Activated B cell treated with CpG ODN at 0.5 μM for 24 hours (primary cell): ENCODE results near the gene NFYC. TPM values are rescaled to one million over a fixed set of nuclear protein-coding genes. Genes with fewer than 3 reads are reported as not detected.

Source experiments
- ATAC-seq: fragments of 200-7000 bp; cut with Tn5 transposase; one replicate; pipeline ENCODE4 v1.10.0; 2021; ENCODE audit warnings: low read depth, mild to moderate bottlenecking, moderate library complexity
- CTCF ChIA-PET: fragments of 350-600 bp; sonication (Branson Sonifier 250); formaldehyde crosslinking; loops from one replicate; lab custom pipeline; 2021; ENCODE audit warnings: antibody characterized with exemption; lab: Charles Lee
- POLR2A ChIA-PET: fragments of 350-600 bp; sonication (Branson Sonifier 250); formaldehyde crosslinking; loops from one replicate; lab custom pipeline; 2021; ENCODE audit warnings: antibody characterized with exemption; lab: Charles Lee
- DNase-seq: peaks from one replicate; pipeline ENCODE4 v3.0.0; 2022
- H3K27ac Mint-ChIP-seq: one replicate; pipeline ENCODE4 v1.8.0; 2020; ENCODE audit warnings: mixed read lengths
- H3K27me3 Mint-ChIP-seq: one replicate; pipeline ENCODE4 v1.8.0; 2021; ENCODE audit warnings: mixed read lengths
- H3K36me3 Mint-ChIP-seq: one replicate; pipeline ENCODE4 v1.8.0; 2021; ENCODE audit warnings: low read depth, mixed read lengths
- H3K4me1 Mint-ChIP-seq: one replicate; pipeline ENCODE4 v1.8.0; 2021; ENCODE audit warnings: mixed read lengths
- H3K4me3 Mint-ChIP-seq: one replicate; pipeline ENCODE4 v1.8.0; 2020; ENCODE audit warnings: mild to moderate bottlenecking, mixed read lengths
- H3K9me3 Mint-ChIP-seq: one replicate; pipeline ENCODE4 v1.8.0; 2020; ENCODE audit warnings: mixed read lengths
- intact Hi-C: fragments of 100-400 bp; cut with micrococcal nuclease; formaldehyde crosslinking; loops from one replicate; pipeline ENCODE4 v1.15.1; 2024
- total RNA-seq: library from RNA; stranded (reverse); gene quantifications from 2 replicates; pipeline ENCODE4 v1.2.3, GENCODE V29; 2022
- TF ChIP-seq, protein P1 (sequence below): fragments of 200-600 bp; IDR thresholded peaks from one replicate; pipeline ENCODE4 v1.8.0; 2022; ENCODE audit warnings: antibody characterized with exemption, mild to moderate bottlenecking

Gene NFYC
- total RNA-seq, 1 donor from 2014 or later: 76.0 TPM

DNA sequence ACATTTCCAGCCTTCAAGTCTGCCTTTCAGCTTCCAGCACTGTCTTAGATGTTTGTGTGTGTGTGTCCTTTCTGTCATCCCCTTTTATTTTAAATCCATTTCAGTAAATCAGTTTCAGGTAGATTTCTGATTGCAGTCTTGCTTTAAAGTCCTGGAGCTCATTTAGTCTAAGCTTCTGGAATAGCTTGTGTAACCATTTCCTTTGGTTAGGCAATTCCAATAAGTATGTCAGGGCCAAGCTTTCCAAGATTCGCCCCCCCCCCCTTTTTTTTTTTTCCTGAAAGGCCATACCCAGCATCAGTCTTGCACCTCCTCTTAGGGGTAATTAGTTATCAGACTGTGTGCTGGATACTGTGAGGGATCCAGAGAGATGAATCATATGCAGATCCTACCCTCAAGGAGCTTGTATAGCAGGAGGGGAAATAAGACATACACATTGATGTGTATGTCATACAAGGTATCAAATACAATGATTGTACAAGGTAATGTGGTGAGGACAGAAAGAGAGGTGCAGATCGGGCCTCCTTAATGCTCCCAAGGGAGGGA, 41.3 kb downstream of the NFYC start:
- TF ChIP-seq, protein P1, sequence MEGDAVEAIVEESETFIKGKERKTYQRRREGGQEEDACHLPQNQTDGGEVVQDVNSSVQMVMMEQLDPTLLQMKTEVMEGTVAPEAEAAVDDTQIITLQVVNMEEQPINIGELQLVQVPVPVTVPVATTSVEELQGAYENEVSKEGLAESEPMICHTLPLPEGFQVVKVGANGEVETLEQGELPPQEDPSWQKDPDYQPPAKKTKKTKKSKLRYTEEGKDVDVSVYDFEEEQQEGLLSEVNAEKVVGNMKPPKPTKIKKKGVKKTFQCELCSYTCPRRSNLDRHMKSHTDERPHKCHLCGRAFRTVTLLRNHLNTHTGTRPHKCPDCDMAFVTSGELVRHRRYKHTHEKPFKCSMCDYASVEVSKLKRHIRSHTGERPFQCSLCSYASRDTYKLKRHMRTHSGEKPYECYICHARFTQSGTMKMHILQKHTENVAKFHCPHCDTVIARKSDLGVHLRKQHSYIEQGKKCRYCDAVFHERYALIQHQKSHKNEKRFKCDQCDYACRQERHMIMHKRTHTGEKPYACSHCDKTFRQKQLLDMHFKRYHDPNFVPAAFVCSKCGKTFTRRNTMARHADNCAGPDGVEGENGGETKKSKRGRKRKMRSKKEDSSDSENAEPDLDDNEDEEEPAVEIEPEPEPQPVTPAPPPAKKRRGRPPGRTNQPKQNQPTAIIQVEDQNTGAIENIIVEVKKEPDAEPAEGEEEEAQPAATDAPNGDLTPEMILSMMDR: no peak
- Mint-ChIP-seq H3K9me3 (no peaks in the 10 kb centered on the region), H3K36me3 (peaks cover 23% of the 10 kb centered on the region), H3K4me3 (no peak overlapping the region), H3K4me1 (peaks cover 45% of the 10 kb centered on the region), H3K27ac (no peak overlapping the region), H3K27me3 (no peaks in the 10 kb centered on the region)
- ChIA-PET POLR2A (interaction anchor here (0.6 to 2.7 kb wide), 4 partner anchors 28 to 580 kb away, joined by 3 to 11 read pairs (median 6); partner anchors contain the start of gene NFYC), CTCF (interaction anchor here (0.6 kb wide), 1 partner anchor 634 kb away, joined by 3 read pairs; no protein-coding TSS in a partner anchor)
- ATAC-seq (no peak), DNase-seq (no peak)
- intact Hi-C loops: no loop called here

DNA sequence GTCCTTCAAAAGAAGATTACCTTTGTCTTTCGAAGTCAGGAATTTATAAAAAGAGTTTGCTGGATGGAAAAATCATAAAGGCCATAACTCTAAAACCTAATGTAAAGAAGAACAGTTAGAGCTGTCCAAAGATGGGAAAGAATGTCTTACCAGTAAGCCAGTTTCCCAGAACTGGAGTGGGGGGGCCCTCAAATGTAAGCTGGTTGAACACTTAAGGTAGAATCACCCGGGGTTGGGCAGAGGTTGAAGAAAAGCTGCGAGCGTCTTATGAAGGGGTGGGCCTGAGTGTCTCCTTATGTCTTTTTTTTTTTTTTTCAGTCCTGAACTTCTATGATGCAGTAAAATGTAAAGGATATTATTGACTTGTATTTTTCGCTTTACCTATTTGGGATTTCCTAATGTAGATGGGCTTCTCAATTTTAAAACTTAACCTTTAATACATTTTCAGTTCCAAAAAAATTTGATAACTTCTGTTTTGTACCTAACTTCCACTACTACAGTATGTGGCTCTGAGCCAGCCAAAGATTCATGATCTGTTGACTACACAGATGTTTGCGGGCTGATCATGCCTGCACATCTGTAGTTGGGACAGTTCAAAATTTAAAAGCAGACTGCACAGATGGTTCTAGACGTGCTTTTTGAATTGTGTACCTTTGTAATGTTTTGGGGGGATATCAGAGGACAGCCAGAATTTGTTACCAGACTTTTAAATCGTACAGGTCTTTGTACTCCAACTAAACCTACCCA, 43.6 kb downstream of the NFYC start:
- TF ChIP-seq, protein P1: no peak
- no peaks in the 10 kb centered on the region for H3K27me3 Mint-ChIP-seq
- H3K27ac Mint-ChIP-seq: peak overlapping the region; percentile 35
- CTCF ChIA-PET: no interaction called here
- ATAC-seq (no peak), DNase-seq (no peak)
- intact Hi-C loops: no loop called here
- peaks cover 37% of the 10 kb centered on the region for H3K36me3 Mint-ChIP-seq
- POLR2A ChIA-PET: interaction anchor here (0.6 kb wide), 1 partner anchor 23 kb away, joined by 3 read pairs; no protein-coding TSS in a partner anchor
- no peak overlapping the region for H3K4me3 Mint-ChIP-seq
- H3K4me1 Mint-ChIP-seq: peaks cover 45% of the 10 kb centered on the region
- H3K9me3 Mint-ChIP-seq: no peaks in the 10 kb centered on the region

DNA sequence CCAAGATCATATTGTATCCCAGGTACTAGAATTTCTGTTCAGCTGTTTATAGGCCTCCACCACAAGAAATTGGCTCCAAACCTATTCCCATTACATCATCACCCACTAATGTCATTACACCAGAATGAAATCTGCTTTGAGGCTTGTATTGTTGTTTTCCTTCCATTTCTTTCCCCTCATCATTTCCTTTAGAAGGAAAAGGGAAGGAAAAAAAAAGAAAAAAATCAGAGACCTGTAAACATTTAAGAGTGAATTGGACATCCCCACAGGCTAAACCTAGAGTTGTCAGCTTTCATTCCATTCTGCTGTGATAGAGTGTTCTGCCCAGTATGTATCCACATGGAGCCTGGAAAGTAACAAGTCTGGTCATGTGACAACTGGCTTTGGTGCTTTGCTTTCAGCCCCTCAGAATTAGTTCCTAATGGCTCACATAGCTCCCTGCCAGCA, 44.6 kb downstream of the NFYC start:
- Mint-ChIP-seq H3K4me1 (peaks cover 43% of the 10 kb centered on the region), H3K27ac (no peak overlapping the region), H3K4me3 (no peak overlapping the region), H3K9me3 (no peaks in the 10 kb centered on the region), H3K27me3 (no peaks in the 10 kb centered on the region), H3K36me3 (peaks cover 39% of the 10 kb centered on the region)
- ATAC-seq: no peak
- DNase-seq: no peak
- TF ChIP-seq, protein P1: no peak
- ChIA-PET POLR2A (interaction anchor here (0.7 to 1.1 kb wide), 3 partner anchors 45 to 1087 kb away, joined by 3 read pairs; partner anchors contain the start of gene NFYC), CTCF (interaction anchor here (1.1 kb wide), 1 partner anchor 13 kb away, joined by 3 read pairs; no protein-coding TSS in a partner anchor)
- intact Hi-C loops: no loop called here

DNA sequence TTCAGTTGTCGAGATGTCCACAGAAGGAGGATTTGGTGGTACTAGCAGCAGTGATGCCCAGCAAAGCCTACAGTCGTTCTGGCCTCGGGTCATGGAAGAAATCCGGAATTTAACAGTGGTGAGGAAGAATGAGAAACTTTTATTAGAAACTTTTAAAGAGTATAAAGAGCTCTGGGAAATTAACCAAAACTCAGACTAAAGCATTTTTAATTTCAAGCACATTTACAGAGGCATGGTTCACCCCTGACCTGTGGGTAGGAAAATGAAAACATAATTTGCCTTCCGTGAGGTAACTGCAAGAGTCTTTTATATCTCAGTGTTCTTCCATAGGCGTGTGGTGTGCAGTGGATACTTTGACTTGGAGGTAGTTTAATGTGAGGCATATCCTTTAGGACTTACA, 47.3 kb downstream of the NFYC start:
- TF ChIP-seq, protein P1: no peak
- H3K4me3 Mint-ChIP-seq: no peak overlapping the region
- POLR2A ChIA-PET: no interaction called here
- intact Hi-C loops: no loop called here
- no peaks in the 10 kb centered on the region for H3K9me3 Mint-ChIP-seq
- ATAC-seq (no peak), DNase-seq (no peak)
- H3K27me3 Mint-ChIP-seq: no peaks in the 10 kb centered on the region
- peak overlapping the region; percentile 22 for H3K27ac Mint-ChIP-seq
- CTCF ChIA-PET: no interaction called here
- H3K4me1 Mint-ChIP-seq: peaks cover 50% of the 10 kb centered on the region
- H3K36me3 Mint-ChIP-seq: peaks cover 57% of the 10 kb centered on the region

DNA sequence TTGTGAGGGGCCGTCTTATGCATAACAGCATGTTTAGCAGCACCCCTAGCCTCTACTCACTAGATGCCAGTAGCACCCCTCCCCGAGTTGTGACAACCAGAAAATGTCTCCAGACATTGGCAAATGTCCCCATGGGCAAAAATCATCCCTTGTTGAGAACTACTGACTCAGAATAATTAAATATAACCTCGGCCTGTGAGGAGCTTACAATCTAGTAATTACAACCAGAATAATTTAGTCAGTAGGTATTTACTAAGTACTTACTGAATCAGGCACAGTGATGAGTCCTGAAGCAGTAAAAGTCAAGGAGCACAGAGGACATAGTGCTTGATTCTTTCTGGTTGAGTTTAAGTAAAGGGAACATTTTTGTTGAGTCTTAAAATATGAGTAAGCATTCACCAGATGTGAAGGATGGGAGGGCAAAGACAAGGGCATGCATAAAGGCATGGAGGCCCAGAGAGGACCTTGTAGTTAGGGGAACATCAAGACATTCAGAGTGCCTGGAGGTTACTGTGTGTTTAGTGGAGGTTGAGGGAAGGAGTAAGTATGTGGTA, 48.0 kb downstream of the NFYC start:
- intact Hi-C loops: no loop called here
- POLR2A ChIA-PET: no interaction called here
- TF ChIP-seq, protein P1: no peak
- DNase-seq (no peak), ATAC-seq (no peak)
- Mint-ChIP-seq H3K4me1 (peaks cover 50% of the 10 kb centered on the region), H3K27me3 (no peaks in the 10 kb centered on the region), H3K4me3 (no peak overlapping the region), H3K36me3 (peaks cover 63% of the 10 kb centered on the region), H3K9me3 (no peaks in the 10 kb centered on the region), H3K27ac (no peak overlapping the region)
- CTCF ChIA-PET: no interaction called here
